ENCODE measurements around the gene FAM227B.

DNA sequence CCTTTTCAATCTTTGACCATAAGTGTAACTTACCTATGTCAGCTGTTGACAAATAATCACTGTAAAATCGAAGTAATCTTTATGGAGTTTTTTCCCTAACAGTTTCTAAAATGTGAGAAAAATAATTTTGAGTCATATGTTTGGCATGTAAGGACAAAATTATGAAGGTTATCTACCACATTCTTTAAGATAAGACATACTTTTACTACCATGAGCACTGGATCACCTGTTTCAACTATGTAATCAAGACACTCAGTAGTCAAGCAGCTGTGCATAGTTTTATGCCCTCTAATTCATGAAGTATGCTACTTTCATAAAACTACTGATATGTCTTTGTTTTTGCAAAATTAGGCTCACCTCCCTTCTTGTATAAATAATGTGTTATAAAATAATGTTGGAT, 185.4 kb downstream of the FAM227B start:
- TF ChIP-seq, protein P1, sequence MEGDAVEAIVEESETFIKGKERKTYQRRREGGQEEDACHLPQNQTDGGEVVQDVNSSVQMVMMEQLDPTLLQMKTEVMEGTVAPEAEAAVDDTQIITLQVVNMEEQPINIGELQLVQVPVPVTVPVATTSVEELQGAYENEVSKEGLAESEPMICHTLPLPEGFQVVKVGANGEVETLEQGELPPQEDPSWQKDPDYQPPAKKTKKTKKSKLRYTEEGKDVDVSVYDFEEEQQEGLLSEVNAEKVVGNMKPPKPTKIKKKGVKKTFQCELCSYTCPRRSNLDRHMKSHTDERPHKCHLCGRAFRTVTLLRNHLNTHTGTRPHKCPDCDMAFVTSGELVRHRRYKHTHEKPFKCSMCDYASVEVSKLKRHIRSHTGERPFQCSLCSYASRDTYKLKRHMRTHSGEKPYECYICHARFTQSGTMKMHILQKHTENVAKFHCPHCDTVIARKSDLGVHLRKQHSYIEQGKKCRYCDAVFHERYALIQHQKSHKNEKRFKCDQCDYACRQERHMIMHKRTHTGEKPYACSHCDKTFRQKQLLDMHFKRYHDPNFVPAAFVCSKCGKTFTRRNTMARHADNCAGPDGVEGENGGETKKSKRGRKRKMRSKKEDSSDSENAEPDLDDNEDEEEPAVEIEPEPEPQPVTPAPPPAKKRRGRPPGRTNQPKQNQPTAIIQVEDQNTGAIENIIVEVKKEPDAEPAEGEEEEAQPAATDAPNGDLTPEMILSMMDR (conservative IDR thresholded peaks at IDR 0.05; ENCODE audit: low read length): no peak
- no peak for TF ChIP-seq EZH2phosphoT487 (IDR thresholded peaks at IDR 0.05; ENCODE audit: borderline replicate concordance)

Data from Loucy (cell line).